NCI-H1694 treated with DMSO at 0.1 percent for 48 hours (cell line): ENCODE data around the gene LAMA2.
"Not testable (repeated sequence)": the region's sequence is repeated elsewhere in the genome, so short reads cannot be mapped to it uniquely, and the experiment has no call there.

Source experiments
- DNase-seq: peaks from one replicate; lab custom pipeline; 2025; lab: John Stamatoyannopoulos, UW

Gene LAMA2

GRCh38 chr6:129073051-129073450 lies 190.1 kb downstream of the LAMA2 start:
- no peak for DNase-seq

- DNase-seq, result no peak
These were observed 190.9 kb downstream of the LAMA2 start for GRCh38 chr6:129073691-129074395.

- no peak for DNase-seq
These were observed 201.5 kb downstream of the LAMA2 start for GRCh38 chr6:129084406-129084805.

GRCh38 chr6:129088481-129088880 lies 205.5 kb downstream of the LAMA2 start:
- DNase-seq, result not testable (repeated sequence)

- DNase-seq, result no peak
These were observed 206.4 kb downstream of the LAMA2 start for GRCh38 chr6:129089357-129089756.

GRCh38 chr6:129094147-129094546 lies 211.2 kb downstream of the LAMA2 start:
- DNase-seq, result no peak

GRCh38 chr6:129096651-129097290 lies 213.8 kb downstream of the LAMA2 start:
- no peak for DNase-seq

- no peak for DNase-seq
These were observed 215.2 kb downstream of the LAMA2 start for GRCh38 chr6:129098061-129098553.

- no peak for DNase-seq
These were observed 216.8 kb downstream of the LAMA2 start for GRCh38 chr6:129099696-129100095.

GRCh38 chr6:129100164-129100563 lies 217.2 kb downstream of the LAMA2 start:
- no peak for DNase-seq

GRCh38 chr6:129102741-129103140 lies 219.8 kb downstream of the LAMA2 start:
- DNase-seq, result no peak

GRCh38 chr6:129104131-129104530 lies 221.2 kb downstream of the LAMA2 start:
- DNase-seq, result no peak

GRCh38 chr6:129104560-129104959 lies 221.6 kb downstream of the LAMA2 start:
- no peak for DNase-seq

GRCh38 chr6:129105035-129105434 lies 222.1 kb downstream of the LAMA2 start:
- DNase-seq, result no peak

- no peak for DNase-seq
These were observed 222.9 kb downstream of the LAMA2 start for GRCh38 chr6:129105793-129106192.

GRCh38 chr6:129108337-129108736 lies 225.4 kb downstream of the LAMA2 start:
- no peak for DNase-seq

- DNase-seq, result no peak
These were observed 227.9 kb downstream of the LAMA2 start for GRCh38 chr6:129110690-129111343.

- DNase-seq, result no peak
These were observed 228.4 kb downstream of the LAMA2 start for GRCh38 chr6:129111346-129111745.

GRCh38 chr6:129111853-129112252 lies 228.9 kb downstream of the LAMA2 start:
- no peak for DNase-seq

GRCh38 chr6:129112591-129112990 lies 229.7 kb downstream of the LAMA2 start:
- no peak for DNase-seq

GRCh38 chr6:129113637-129114036 lies 230.7 kb downstream of the LAMA2 start:
- DNase-seq, result no peak

GRCh38 chr6:129114636-129115391 lies 231.9 kb downstream of the LAMA2 start:
- DNase-seq, result no peak
